ENCODE measurements around the gene CHERP.

DNA sequence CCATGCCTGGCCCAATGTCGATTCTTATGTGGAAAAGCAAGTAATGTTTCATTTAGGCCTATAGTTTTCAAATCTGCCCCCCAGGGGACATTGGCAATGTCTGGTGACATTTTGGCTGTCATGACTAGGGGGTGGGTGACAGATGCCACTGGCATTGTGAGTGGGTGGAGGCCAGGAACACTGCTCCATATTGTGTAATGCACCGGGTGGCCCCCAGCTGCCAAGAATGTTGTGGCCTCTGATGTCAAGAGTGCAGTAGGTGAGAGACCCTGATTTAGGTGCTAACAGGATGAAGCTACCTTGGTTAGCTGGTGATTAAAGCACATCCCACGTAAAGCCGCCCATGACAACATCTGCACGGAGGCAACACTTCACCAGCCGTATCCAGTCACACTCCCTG lies 35.3 kb downstream of the CHERP start:
- TF ChIP-seq POLR2A (IDR thresholded peaks at IDR 0.05; ENCODE audit: control extremely low read depth in 1 of 2, low read depth in 2 of 2, low read length in 2 of 2) (no peak), EZH2 (IDR thresholded peaks at IDR 0.05; ENCODE audit: low read depth, low read length, severe bottlenecking) (no peak), JUN (IDR thresholded peaks at IDR 0.05; ENCODE audit: low read depth, low read length) (no peak), TAF1 (IDR thresholded peaks at IDR 0.05; ENCODE audit: low read depth, low read length) (no peak), SUZ12 (IDR thresholded peaks at IDR 0.05; ENCODE audit: low read length) (no peak), TEAD4 (IDR thresholded peaks at IDR 0.05; ENCODE audit: low read depth, low read length) (no peak), CREB1 (IDR thresholded peaks at IDR 0.05) (no peak), POLR2AphosphoS5 (IDR thresholded peaks at IDR 0.05; ENCODE audit: low read depth, low read length) (no peak), GABPA (IDR thresholded peaks at IDR 0.05; ENCODE audit: borderline replicate concordance, insufficient read depth, low read length) (no peak), SP2 (IDR thresholded peaks at IDR 0.05; ENCODE audit: low read length) (no peak), RAD21 (IDR thresholded peaks at IDR 0.05 in 1 of 2, conservative IDR thresholded peaks at IDR 0.05 in 1 of 2; ENCODE audit: low read depth in 2 of 2, low read length in 2 of 2) (no peak)
- TF ChIP-seq, protein P1, sequence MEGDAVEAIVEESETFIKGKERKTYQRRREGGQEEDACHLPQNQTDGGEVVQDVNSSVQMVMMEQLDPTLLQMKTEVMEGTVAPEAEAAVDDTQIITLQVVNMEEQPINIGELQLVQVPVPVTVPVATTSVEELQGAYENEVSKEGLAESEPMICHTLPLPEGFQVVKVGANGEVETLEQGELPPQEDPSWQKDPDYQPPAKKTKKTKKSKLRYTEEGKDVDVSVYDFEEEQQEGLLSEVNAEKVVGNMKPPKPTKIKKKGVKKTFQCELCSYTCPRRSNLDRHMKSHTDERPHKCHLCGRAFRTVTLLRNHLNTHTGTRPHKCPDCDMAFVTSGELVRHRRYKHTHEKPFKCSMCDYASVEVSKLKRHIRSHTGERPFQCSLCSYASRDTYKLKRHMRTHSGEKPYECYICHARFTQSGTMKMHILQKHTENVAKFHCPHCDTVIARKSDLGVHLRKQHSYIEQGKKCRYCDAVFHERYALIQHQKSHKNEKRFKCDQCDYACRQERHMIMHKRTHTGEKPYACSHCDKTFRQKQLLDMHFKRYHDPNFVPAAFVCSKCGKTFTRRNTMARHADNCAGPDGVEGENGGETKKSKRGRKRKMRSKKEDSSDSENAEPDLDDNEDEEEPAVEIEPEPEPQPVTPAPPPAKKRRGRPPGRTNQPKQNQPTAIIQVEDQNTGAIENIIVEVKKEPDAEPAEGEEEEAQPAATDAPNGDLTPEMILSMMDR (IDR thresholded peaks at IDR 0.05; ENCODE audit: control extremely low read depth in 1 of 3, insufficient read depth in 1 of 3, low read depth in 1 of 3, low read length in 3 of 3), result no peak
- TF ChIP-seq, protein P2, sequence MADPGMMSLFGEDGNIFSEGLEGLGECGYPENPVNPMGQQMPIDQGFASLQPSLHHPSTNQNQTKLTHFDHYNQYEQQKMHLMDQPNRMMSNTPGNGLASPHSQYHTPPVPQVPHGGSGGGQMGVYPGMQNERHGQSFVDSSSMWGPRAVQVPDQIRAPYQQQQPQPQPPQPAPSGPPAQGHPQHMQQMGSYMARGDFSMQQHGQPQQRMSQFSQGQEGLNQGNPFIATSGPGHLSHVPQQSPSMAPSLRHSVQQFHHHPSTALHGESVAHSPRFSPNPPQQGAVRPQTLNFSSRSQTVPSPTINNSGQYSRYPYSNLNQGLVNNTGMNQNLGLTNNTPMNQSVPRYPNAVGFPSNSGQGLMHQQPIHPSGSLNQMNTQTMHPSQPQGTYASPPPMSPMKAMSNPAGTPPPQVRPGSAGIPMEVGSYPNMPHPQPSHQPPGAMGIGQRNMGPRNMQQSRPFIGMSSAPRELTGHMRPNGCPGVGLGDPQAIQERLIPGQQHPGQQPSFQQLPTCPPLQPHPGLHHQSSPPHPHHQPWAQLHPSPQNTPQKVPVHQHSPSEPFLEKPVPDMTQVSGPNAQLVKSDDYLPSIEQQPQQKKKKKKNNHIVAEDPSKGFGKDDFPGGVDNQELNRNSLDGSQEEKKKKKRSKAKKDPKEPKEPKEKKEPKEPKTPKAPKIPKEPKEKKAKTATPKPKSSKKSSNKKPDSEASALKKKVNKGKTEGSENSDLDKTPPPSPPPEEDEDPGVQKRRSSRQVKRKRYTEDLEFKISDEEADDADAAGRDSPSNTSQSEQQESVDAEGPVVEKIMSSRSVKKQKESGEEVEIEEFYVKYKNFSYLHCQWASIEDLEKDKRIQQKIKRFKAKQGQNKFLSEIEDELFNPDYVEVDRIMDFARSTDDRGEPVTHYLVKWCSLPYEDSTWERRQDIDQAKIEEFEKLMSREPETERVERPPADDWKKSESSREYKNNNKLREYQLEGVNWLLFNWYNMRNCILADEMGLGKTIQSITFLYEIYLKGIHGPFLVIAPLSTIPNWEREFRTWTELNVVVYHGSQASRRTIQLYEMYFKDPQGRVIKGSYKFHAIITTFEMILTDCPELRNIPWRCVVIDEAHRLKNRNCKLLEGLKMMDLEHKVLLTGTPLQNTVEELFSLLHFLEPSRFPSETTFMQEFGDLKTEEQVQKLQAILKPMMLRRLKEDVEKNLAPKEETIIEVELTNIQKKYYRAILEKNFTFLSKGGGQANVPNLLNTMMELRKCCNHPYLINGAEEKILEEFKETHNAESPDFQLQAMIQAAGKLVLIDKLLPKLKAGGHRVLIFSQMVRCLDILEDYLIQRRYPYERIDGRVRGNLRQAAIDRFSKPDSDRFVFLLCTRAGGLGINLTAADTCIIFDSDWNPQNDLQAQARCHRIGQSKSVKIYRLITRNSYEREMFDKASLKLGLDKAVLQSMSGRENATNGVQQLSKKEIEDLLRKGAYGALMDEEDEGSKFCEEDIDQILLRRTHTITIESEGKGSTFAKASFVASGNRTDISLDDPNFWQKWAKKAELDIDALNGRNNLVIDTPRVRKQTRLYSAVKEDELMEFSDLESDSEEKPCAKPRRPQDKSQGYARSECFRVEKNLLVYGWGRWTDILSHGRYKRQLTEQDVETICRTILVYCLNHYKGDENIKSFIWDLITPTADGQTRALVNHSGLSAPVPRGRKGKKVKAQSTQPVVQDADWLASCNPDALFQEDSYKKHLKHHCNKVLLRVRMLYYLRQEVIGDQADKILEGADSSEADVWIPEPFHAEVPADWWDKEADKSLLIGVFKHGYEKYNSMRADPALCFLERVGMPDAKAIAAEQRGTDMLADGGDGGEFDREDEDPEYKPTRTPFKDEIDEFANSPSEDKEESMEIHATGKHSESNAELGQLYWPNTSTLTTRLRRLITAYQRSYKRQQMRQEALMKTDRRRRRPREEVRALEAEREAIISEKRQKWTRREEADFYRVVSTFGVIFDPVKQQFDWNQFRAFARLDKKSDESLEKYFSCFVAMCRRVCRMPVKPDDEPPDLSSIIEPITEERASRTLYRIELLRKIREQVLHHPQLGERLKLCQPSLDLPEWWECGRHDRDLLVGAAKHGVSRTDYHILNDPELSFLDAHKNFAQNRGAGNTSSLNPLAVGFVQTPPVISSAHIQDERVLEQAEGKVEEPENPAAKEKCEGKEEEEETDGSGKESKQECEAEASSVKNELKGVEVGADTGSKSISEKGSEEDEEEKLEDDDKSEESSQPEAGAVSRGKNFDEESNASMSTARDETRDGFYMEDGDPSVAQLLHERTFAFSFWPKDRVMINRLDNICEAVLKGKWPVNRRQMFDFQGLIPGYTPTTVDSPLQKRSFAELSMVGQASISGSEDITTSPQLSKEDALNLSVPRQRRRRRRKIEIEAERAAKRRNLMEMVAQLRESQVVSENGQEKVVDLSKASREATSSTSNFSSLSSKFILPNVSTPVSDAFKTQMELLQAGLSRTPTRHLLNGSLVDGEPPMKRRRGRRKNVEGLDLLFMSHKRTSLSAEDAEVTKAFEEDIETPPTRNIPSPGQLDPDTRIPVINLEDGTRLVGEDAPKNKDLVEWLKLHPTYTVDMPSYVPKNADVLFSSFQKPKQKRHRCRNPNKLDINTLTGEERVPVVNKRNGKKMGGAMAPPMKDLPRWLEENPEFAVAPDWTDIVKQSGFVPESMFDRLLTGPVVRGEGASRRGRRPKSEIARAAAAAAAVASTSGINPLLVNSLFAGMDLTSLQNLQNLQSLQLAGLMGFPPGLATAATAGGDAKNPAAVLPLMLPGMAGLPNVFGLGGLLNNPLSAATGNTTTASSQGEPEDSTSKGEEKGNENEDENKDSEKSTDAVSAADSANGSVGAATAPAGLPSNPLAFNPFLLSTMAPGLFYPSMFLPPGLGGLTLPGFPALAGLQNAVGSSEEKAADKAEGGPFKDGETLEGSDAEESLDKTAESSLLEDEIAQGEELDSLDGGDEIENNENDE (IDR thresholded peaks at IDR 0.05; ENCODE audit: insufficient replicate concordance, low read length), result no peak
- TF ChIP-seq, protein P3, sequence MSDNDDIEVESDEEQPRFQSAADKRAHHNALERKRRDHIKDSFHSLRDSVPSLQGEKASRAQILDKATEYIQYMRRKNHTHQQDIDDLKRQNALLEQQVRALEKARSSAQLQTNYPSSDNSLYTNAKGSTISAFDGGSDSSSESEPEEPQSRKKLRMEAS (IDR thresholded peaks at IDR 0.05), result no peak

All from H1 (cell line).